ENCODE measurements around the gene TOMM7. TPM values are rescaled to one million over a fixed set of nuclear protein-coding genes. Genes with fewer than 3 reads are reported as not detected.

The TOMM7 gene
- total and polyA plus RNA-seq, 12 donors = 94.2 to 574 (median 275) TPM

- Histone ChIP-seq H3K4me1 (replicated peaks in 1 of 2) (peaks cover 0 to 4% of the 10 kb centered on the region in 2 donors), H3K36me3 (replicated peaks in 1 of 2) (peaks cover 0 to 7% of the 10 kb centered on the region in 2 donors), H3K4me3 (peak overlapping the region; percentile 27 to 93 (median 68)), H3K9me3 (replicated peaks in 1 of 3) (no peaks in the 10 kb centered on the region), H3K27me3 (no peaks in the 10 kb centered on the region), H3K27ac (peak overlapping the region in 4 of 5 donors; percentile 67 to 92 (median 86))
- WGBS, 4 donors = 0 to 1% (median 1%) methylated on average over 31 to 76 of the region's 76 CpGs
- intact Hi-C loops (cut with DNase I) = loop anchor here (10.0 kb wide), 2 partner anchors 160 to 170 kb away; partner anchors contain the start of gene HYCC1 (in 1 of the 2)
- peak; percentile 78 to 93 (median 88) for DNase-seq
- TF ChIP-seq POLR2A (IDR thresholded peaks at IDR 0.05) (peak; percentile 15 to 51), CTCF (IDR thresholded peaks at IDR 0.05) (peak in 5 of 6 experiments; percentile 6 to 79 (median 43))
Measured at GRCh38 chr7:22854158-22855048, 31.8 kb upstream of the TOMM7 start.

- no peaks in the 10 kb centered on the region for H3K27me3 ChIP-seq
- H3K36me3 ChIP-seq (replicated peaks in 1 of 2) = peaks cover 0 to 7% of the 10 kb centered on the region in 2 donors
- TF ChIP-seq POLR2A (IDR thresholded peaks at IDR 0.05) (no peak), CTCF (IDR thresholded peaks at IDR 0.05) (peak in 1 of 6 experiments; percentile 33)
- peak overlapping the region in 2 of 4 donors; percentile 88 to 93 for H3K4me3 ChIP-seq
- peaks cover 0 to 4% of the 10 kb centered on the region in 2 donors for H3K4me1 ChIP-seq (replicated peaks in 1 of 2)
- intact Hi-C loops (cut with DNase I) = loop anchor here (10.0 kb wide), 2 partner anchors 161 to 171 kb away; partner anchors contain the start of gene HYCC1 (in 1 of the 2)
- H3K9me3 ChIP-seq (replicated peaks in 1 of 3) = no peaks in the 10 kb centered on the region
- peak in 2 of 7 donors; percentile 42 to 66 for DNase-seq
- H3K27ac ChIP-seq = peak overlapping the region in 3 of 5 donors; percentile 86 to 92 (median 86)
- 13 to 39% (median 19%) methylated on average over 12 to 28 of the region's 28 CpGs for WGBS, 4 donors
Measured at GRCh38 chr7:22853674-22854157, 31.1 kb upstream of the TOMM7 start.

GRCh38 chr7:22853138-22853537 is 30.5 kb upstream of the TOMM7 start:
- 89 to 92% (median 91%) methylated on average over 10 of the region's 10 CpGs for WGBS, 4 donors
- peak overlapping the region in 1 of 5 donors; percentile 92 for H3K27ac ChIP-seq
- intact Hi-C loops (cut with DNase I) = loop anchor here (10.0 kb wide), 2 partner anchors 162 to 172 kb away; partner anchors contain the start of gene HYCC1 (in 1 of the 2)

More at GRCh38 chr7:22853138-22853537, 30.5 kb upstream of the TOMM7 start:
- Histone ChIP-seq H3K27me3 (no peaks in the 10 kb centered on the region), H3K4me3 (no peak overlapping the region), H3K9me3 (replicated peaks in 1 of 3) (no peaks in the 10 kb centered on the region), H3K4me1 (replicated peaks in 1 of 2) (peaks cover 0 to 4% of the 10 kb centered on the region in 2 donors), H3K36me3 (replicated peaks in 1 of 2) (peaks cover 0 to 4% of the 10 kb centered on the region in 2 donors)
- TF ChIP-seq POLR2A (IDR thresholded peaks at IDR 0.05) = no peak
- no peak for TF ChIP-seq CTCF (IDR thresholded peaks at IDR 0.05)
- no peak for DNase-seq
